Pancreas (tissue), 10 donors: ENCODE data around the gene PADI3. TPM values are rescaled to one million over a fixed set of nuclear protein-coding genes. Genes with fewer than 3 reads are reported as not detected.

Source experiments
- ATAC-seq, 4 donors: fragments of 200-7000 bp; cut with Tn5 transposase; one replicate each; pipeline versions ENCODE4 v1.8.0 to v1.9.1; 2020; ENCODE audit warnings: mild to moderate bottlenecking in 4 of 4, moderate library complexity in 4 of 4
- DNase-seq, 6 donors: peaks; one replicate each; pipeline ENCODE4 v3.0.0-alpha.2; 2020
- FAIRE-seq: peaks from 2 replicates; lab custom pipeline; 2012; peaks lifted over from hg19 to GRCh38; lab: Jason Lieb, UNC
- H3K27ac ChIP-seq, 4 donors: fragments of 200-600 bp; sonication (generic); 1 replicate in 3 of 4; 2 replicates in 1 of 4; pipeline versions ENCODE4 v1.5.0 to v1.8.0; 2020
- H3K27me3 ChIP-seq, 4 donors: fragments of 200-600 bp; one replicate each; pipeline ENCODE4 v1.8.0; 2021
- H3K36me3 ChIP-seq, 3 donors: fragments of 200-600 bp; sonication (generic) in 1 of 3; one replicate each; pipeline versions ENCODE4 v1.5.0 to v1.8.0; 2020 to 2021
- H3K4me1 ChIP-seq, 3 donors: fragments of 200-600 bp; one replicate each; pipeline ENCODE4 v1.8.0; 2021
- H3K4me3 ChIP-seq, 4 donors: fragments of 200-600 bp; sonication (generic) in 2 of 4; one replicate each; pipeline versions ENCODE4 v1.5.0 to v1.8.0; 2020 to 2021
- H3K9me3 ChIP-seq, 4 donors: fragments of 200-600 bp; one replicate each; pipeline ENCODE4 v1.8.0; 2021
- WGBS, 2 donors: extraction: QIAGEN DNeasy Blood & Tissue Kit; methylation state at CpG; one replicate each; pipeline ENCODE4 v1.1.7; 2013; 5-methylcytosine and 5-hydroxymethylcytosine counted together
- intact Hi-C, 3 donors: fragments of 100-400 bp; cut with DNase I; formaldehyde crosslinking; loops; one replicate each; pipeline versions ENCODE4 v1.11.1 to v1.14.2; 2022
- polyA plus RNA-seq, 2 donors: library from polyadenylated mRNA; stranded (reverse); fragments of 200-250 nt; gene quantifications; one replicate each; pipeline ENCODE4 v1.2.3, GENCODE V29; 2013
- total RNA-seq, 6 donors: library from RNA; stranded (reverse); fragmentation: NEBNext Ultra II Directional in 4 of 6; extraction: Animal tissue kit (Norgen Biotek cat#: 25700) in 4 of 6; gene quantifications; one replicate each; pipeline versions ENCODE4 v1.2.1 to v1.2.4, GENCODE V29; 2021 to 2023
- TF ChIP-seq, protein P1 (sequence below), 4 donors: fragments of 200-600 bp; sonication (generic) in 3 of 4; IDR thresholded peaks; one replicate each; pipeline versions ENCODE4 v1.5.0 to v1.8.0; 2021; ENCODE audit warnings: antibody characterized with exemption in 4 of 4
- donor health status: healthy with polysubstance abuse.
- donor health status: DM: no; HTN: no; CAD: no; lungs with moderate emphysema.
- donor health status: DM: no; HTN: no; CAD: no.
- donor health status: control.
- donor health status: control.
- donor health status: Bipolar disorder and iron deficiency.
- donor health status: DM: yes; HTN: yes; CAD: no.
- donor health status: DM: no; HTN: no; CAD: no.
- donor health status: DM: no; HTN: no; CAD: no.
- donor health status: DM: yes; HTN: yes; CAD: no.

PADI3 gene
- total and polyA plus RNA-seq, 8 donors = not detected

DNA sequence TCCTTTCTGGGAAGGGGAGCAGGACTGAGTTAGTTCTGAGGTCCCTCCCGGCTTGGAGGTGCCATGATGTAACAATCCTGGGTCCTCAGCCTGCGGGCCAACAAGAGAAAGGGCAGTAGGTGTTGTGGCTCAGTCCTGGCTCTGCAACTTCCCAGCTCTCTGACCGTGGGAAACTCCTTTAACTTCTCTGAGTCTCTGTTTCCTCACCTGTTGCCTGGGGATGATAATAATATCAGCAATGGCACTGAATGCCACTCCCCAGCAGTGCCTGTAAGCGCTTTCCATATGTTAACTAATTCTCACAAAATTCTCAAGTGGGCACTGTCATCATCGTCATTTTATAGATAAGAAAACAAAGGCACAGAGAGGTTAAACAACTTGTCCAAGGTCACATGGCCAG is 2.3 kb downstream of the PADI3 start:
- Histone ChIP-seq H3K9me3 (no peaks in the 10 kb centered on the region), H3K36me3 (no peaks in the 10 kb centered on the region), H3K27ac (no peak overlapping the region), H3K4me1 (no peaks in the 10 kb centered on the region), H3K4me3 (no peak overlapping the region), H3K27me3 (no peaks in the 10 kb centered on the region)
- DNase-seq (no peak), ATAC-seq (no peak), FAIRE-seq (no peak)
- WGBS, 2 donors = 63 to 72% methylated on average over 5 of the region's 5 CpGs
- intact Hi-C loops = no loop called here
- TF ChIP-seq, protein P1, sequence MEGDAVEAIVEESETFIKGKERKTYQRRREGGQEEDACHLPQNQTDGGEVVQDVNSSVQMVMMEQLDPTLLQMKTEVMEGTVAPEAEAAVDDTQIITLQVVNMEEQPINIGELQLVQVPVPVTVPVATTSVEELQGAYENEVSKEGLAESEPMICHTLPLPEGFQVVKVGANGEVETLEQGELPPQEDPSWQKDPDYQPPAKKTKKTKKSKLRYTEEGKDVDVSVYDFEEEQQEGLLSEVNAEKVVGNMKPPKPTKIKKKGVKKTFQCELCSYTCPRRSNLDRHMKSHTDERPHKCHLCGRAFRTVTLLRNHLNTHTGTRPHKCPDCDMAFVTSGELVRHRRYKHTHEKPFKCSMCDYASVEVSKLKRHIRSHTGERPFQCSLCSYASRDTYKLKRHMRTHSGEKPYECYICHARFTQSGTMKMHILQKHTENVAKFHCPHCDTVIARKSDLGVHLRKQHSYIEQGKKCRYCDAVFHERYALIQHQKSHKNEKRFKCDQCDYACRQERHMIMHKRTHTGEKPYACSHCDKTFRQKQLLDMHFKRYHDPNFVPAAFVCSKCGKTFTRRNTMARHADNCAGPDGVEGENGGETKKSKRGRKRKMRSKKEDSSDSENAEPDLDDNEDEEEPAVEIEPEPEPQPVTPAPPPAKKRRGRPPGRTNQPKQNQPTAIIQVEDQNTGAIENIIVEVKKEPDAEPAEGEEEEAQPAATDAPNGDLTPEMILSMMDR (IDR thresholded peaks at IDR 0.05) = no peak

GRCh38 chr1:17251701-17252376 is 2.9 kb downstream of the PADI3 start:
- H3K27me3 ChIP-seq = no peaks in the 10 kb centered on the region
- H3K36me3 ChIP-seq = no peaks in the 10 kb centered on the region
- H3K4me1 ChIP-seq = no peaks in the 10 kb centered on the region
- no peak for ATAC-seq
- no peak for FAIRE-seq
- DNase-seq = no peak
- WGBS, 2 donors = 77 to 85% methylated on average over 3 of the region's 3 CpGs
- TF ChIP-seq, protein P1 (IDR thresholded peaks at IDR 0.05) = no peak
- H3K27ac ChIP-seq = no peak overlapping the region
- no peaks in the 10 kb centered on the region for H3K9me3 ChIP-seq
- no peak overlapping the region for H3K4me3 ChIP-seq
- intact Hi-C loops = no loop called here

DNA sequence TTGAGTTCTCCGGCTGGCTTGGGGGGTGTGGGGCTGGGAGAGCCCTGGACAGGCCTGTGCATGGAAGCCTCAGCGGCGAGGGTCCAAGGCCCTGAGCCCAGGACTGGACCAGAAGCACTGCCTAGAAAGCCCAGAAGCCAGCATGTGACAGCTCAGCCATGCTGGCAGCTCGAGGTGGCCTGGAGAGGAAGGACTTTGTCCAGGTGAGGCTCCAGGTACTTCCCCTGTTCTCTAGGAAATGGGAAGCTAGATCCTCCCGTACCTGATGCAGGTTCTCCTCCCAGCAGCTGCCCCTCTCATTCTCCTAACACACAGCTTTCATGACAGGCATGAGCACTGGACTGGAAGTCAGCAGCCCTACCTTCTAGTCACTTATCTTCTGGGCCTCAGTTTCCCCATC is 6.4 kb downstream of the PADI3 start:
- FAIRE-seq (no peak), DNase-seq (no peak), ATAC-seq (no peak)
- intact Hi-C loops = no loop called here
- no peak overlapping the region for H3K27ac ChIP-seq
- H3K9me3 ChIP-seq = no peaks in the 10 kb centered on the region
- no peaks in the 10 kb centered on the region for H3K36me3 ChIP-seq
- TF ChIP-seq, protein P1 (IDR thresholded peaks at IDR 0.05) = no peak
- H3K4me3 ChIP-seq = no peak overlapping the region
- H3K4me1 ChIP-seq = no peaks in the 10 kb centered on the region
- no peaks in the 10 kb centered on the region for H3K27me3 ChIP-seq
- 46 to 73% methylated on average over 5 of the region's 5 CpGs for WGBS, 2 donors

- H3K9me3 ChIP-seq = no peaks in the 10 kb centered on the region
- FAIRE-seq (no peak), ATAC-seq (no peak), DNase-seq (no peak)
- no peaks in the 10 kb centered on the region for H3K27me3 ChIP-seq
- no peaks in the 10 kb centered on the region for H3K36me3 ChIP-seq
- H3K4me3 ChIP-seq = no peak overlapping the region
- H3K27ac ChIP-seq = no peak overlapping the region
- TF ChIP-seq, protein P1 (IDR thresholded peaks at IDR 0.05) = no peak
- intact Hi-C loops = no loop called here
- 68 to 69% methylated on average over 9 of the region's 9 CpGs for WGBS, 2 donors
- no peaks in the 10 kb centered on the region for H3K4me1 ChIP-seq
Observed at GRCh38 chr1:17258116-17258757, 9.3 kb downstream of the PADI3 start.

- 91 to 97% methylated on average over 6 of the region's 6 CpGs for WGBS, 2 donors
- no peak for ATAC-seq
- no peak overlapping the region for H3K27ac ChIP-seq
- no peak overlapping the region for H3K4me3 ChIP-seq
- DNase-seq = no peak
- FAIRE-seq = no peak
- intact Hi-C loops = no loop called here
- no peaks in the 10 kb centered on the region for H3K9me3 ChIP-seq
- no peaks in the 10 kb centered on the region for H3K4me1 ChIP-seq
- H3K27me3 ChIP-seq = no peaks in the 10 kb centered on the region
- no peaks in the 10 kb centered on the region for H3K36me3 ChIP-seq
- TF ChIP-seq, protein P1 (IDR thresholded peaks at IDR 0.05) = no peak
Observed at GRCh38 chr1:17258758-17259130, 9.8 kb downstream of the PADI3 start.
